Sigmoid colon (tissue), 4 donors: ENCODE results near the gene FIP1L1.

Experiments used
- CTCF ChIP-seq, 4 experiments: fragments of 450-650 bp in 3 of 4; fragments of 200-600 bp in 1 of 4; IDR thresholded peaks; one replicate each; pipeline ENCODE4 v1.5.1; 2016 to 2019; ENCODE audit warnings: antibody characterized with exemption in 4 of 4, mild to moderate bottlenecking in 3 of 4, moderate library complexity in 2 of 4
- EP300 ChIP-seq, 4 donors: sonication (generic); formaldehyde crosslinking; IDR thresholded peaks; one replicate each; pipeline ENCODE4 v1.6.1; 2017; ENCODE audit warnings: antibody characterized with exemption in 4 of 4
- POLR2A ChIP-seq, 2 donors: fragments of 450-650 bp; IDR thresholded peaks; one replicate each; pipeline ENCODE4 v1.6.1; 2016; ENCODE audit warnings: antibody characterized with exemption in 2 of 2, mild to moderate bottlenecking in 2 of 2, moderate library complexity in 2 of 2
- POLR2AphosphoS5 ChIP-seq, 4 donors: sonication (generic); formaldehyde crosslinking; IDR thresholded peaks; one replicate each; pipeline ENCODE4 v1.6.1; 2017; ENCODE audit warnings: antibody characterized with exemption in 4 of 4

- TF ChIP-seq CTCF (IDR thresholded peaks at IDR 0.05) (no peak), EP300 (IDR thresholded peaks at IDR 0.05) (no peak), POLR2A (IDR thresholded peaks at IDR 0.05) (no peak), POLR2AphosphoS5 (IDR thresholded peaks at IDR 0.05) (no peak)
These were observed 6.4 kb upstream of the FIP1L1 start for GRCh38 chr4:53371049-53371448.
